ENCODE measurements around the gene TREM1. TPM values are rescaled to one million over a fixed set of nuclear protein-coding genes. Genes with fewer than 3 reads are reported as not detected.

TREM1 gene
- total and polyA plus RNA-seq, 7 donors = 0.36 to 6.0 (median 1.8) TPM

DNA sequence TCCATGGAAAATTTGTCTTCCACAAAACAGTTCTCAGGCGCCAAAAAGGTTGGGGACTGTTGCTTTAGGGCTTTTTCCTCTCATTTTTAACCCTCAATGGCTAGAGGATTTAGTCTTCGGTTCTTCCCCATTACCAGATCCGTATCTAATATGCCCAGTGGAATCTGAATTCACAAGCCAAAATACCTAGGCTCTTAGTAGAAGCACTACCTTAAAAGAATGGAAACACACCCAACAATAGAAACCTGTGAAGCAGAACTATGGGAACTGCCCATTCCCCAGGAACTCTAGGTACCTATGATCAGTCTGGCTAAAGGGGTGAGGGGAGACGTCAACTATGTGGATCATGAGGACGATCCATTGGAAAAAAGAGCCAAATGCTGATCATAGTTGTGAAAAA lies 55.2 kb downstream of the TREM1 start:
- TF ChIP-seq, protein P1, sequence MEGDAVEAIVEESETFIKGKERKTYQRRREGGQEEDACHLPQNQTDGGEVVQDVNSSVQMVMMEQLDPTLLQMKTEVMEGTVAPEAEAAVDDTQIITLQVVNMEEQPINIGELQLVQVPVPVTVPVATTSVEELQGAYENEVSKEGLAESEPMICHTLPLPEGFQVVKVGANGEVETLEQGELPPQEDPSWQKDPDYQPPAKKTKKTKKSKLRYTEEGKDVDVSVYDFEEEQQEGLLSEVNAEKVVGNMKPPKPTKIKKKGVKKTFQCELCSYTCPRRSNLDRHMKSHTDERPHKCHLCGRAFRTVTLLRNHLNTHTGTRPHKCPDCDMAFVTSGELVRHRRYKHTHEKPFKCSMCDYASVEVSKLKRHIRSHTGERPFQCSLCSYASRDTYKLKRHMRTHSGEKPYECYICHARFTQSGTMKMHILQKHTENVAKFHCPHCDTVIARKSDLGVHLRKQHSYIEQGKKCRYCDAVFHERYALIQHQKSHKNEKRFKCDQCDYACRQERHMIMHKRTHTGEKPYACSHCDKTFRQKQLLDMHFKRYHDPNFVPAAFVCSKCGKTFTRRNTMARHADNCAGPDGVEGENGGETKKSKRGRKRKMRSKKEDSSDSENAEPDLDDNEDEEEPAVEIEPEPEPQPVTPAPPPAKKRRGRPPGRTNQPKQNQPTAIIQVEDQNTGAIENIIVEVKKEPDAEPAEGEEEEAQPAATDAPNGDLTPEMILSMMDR (IDR thresholded peaks at IDR 0.05) = no peak
- TF ChIP-seq POLR2A (IDR thresholded peaks at IDR 0.05) (no peak), POLR2AphosphoS5 (IDR thresholded peaks at IDR 0.05) (no peak), EP300 (IDR thresholded peaks at IDR 0.05) (no peak)
- 72 to 95% methylated on average over 5 of the region's 5 CpGs for WGBS, 2 donors
- Histone ChIP-seq H3K9me3 (no peaks in the 10 kb centered on the region), H3K36me3 (no peaks in the 10 kb centered on the region), H3K4me3 (no peak overlapping the region), H3K27ac (no peak overlapping the region), H3K4me1 (no peaks in the 10 kb centered on the region), H3K27me3 (peaks cover 0 to 5% (median 0%) of the 10 kb centered on the region in 3 donors)
- DNase-seq = no peak
- intact Hi-C loops (cut with DNase I) = no loop called here

DNA sequence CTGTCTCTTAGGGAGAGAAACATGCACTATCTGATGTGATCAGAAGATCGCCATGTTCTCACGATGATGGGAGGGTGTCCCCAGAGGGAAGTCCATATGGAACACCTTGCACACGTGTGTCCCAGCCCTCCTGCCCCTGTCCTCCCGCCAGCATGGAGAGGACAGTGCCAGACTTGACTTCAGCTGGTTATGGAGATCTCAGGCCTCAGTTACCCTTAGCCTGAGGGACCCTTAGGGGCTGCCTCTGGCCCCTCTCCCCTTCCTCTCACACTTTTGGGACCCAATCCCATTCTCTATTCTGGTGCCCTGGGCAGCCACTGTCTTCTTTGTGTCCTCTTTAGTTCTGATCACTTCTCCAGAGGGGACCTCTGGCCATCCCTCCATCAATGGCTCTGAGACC lies 56.8 kb downstream of the TREM1 start:
- Histone ChIP-seq H3K27ac (no peak overlapping the region), H3K27me3 (peaks cover 0 to 7% (median 0%) of the 10 kb centered on the region in 3 donors), H3K4me3 (no peak overlapping the region), H3K4me1 (no peaks in the 10 kb centered on the region), H3K36me3 (no peaks in the 10 kb centered on the region), H3K9me3 (no peaks in the 10 kb centered on the region)
- intact Hi-C loops (cut with DNase I) = no loop called here
- 91 to 94% methylated on average over 4 of the region's 4 CpGs for WGBS, 2 donors
- TF ChIP-seq, protein P1 (IDR thresholded peaks at IDR 0.05) = no peak
- TF ChIP-seq POLR2AphosphoS5 (IDR thresholded peaks at IDR 0.05) (no peak), EP300 (IDR thresholded peaks at IDR 0.05) (no peak)
- DNase-seq = no peak

DNA sequence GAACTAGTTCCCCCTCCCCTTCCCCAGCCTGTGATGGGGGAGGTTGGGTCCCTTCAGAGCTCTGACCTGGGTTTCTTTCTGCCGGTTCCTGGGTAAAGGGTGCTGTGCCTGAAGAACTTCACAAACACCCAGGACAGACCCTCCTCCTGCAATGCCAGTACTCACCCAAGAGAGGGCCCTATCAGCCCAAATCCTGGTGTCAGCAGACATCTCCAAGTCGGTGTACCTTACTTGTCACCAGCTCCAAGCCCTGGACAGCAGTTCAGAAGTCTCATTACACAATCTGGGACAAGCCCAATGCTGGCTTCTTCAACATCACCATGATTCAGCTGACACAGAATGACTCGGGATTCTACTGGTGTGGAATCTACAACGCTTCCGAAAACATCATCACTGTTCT lies 57.9 kb downstream of the TREM1 start:
- TF ChIP-seq, protein P1 (IDR thresholded peaks at IDR 0.05) = no peak
- TF ChIP-seq POLR2A (IDR thresholded peaks at IDR 0.05) = no peak
- TF ChIP-seq EP300 (IDR thresholded peaks at IDR 0.05) = no peak
- no peak for TF ChIP-seq POLR2AphosphoS5 (IDR thresholded peaks at IDR 0.05)

DNA sequence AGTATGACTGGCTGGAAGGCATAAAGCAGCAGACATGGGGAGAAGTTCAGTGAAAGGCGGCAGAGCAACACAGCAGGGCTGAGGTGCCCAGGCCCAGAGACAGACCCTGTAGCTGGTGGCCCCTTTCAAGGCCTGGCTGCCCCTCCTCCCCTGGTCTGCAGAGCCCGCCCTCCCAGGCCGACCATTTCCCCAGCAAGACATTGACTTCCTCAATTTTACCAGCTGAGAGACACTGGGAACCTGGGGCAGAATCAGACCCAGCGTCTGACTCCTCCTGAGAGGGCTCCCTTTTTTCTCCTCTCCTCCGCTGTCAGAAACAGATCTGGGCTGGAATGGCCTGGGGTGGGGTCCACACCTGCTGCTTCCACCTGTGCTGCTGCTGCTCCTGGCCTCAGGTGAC lies 58.4 kb downstream of the TREM1 start, which contains the start of gene TREML4:
Gene TREML4 (plus strand): TSS at position 254 of the 400 bp plus-strand sequence. CDS start 79 bp downstream, at position 333.
- Histone ChIP-seq H3K4me3 (no peak within 1 kb of the TSS), H3K27ac (no peak within 1 kb of the TSS), H3K36me3 (no peaks in the 10 kb centered on the region), H3K4me1 (no peaks in the 10 kb centered on the region), H3K9me3 (no peaks in the 10 kb centered on the region), H3K27me3 (peaks cover 0 to 7% (median 0%) of the 10 kb centered on the region in 3 donors)
- 62 to 67% methylated on average over 5 of the region's 5 CpGs for WGBS, 2 donors
- DNase-seq = no peak
- intact Hi-C loops (cut with DNase I) = no loop called here
- TF ChIP-seq, protein P1 (IDR thresholded peaks at IDR 0.05) = no peak
- no peak for TF ChIP-seq POLR2A (IDR thresholded peaks at IDR 0.05)
- TF ChIP-seq POLR2AphosphoS5 (IDR thresholded peaks at IDR 0.05) = no peak
- no peak for TF ChIP-seq EP300 (IDR thresholded peaks at IDR 0.05)

More for the DNA sequence above, 57.9 kb downstream of the TREM1 start:
- no peaks in the 10 kb centered on the region for H3K4me1 ChIP-seq
- no peak overlapping the region for H3K27ac ChIP-seq
- intact Hi-C loops (cut with DNase I) = no loop called here
- peaks cover 0 to 7% (median 0%) of the 10 kb centered on the region in 3 donors for H3K27me3 ChIP-seq
- no peak overlapping the region for H3K4me3 ChIP-seq
- no peaks in the 10 kb centered on the region for H3K9me3 ChIP-seq
- 55 to 68% methylated on average over 5 of the region's 5 CpGs for WGBS, 2 donors
- H3K36me3 ChIP-seq = no peaks in the 10 kb centered on the region
- DNase-seq = no peak

DNA sequence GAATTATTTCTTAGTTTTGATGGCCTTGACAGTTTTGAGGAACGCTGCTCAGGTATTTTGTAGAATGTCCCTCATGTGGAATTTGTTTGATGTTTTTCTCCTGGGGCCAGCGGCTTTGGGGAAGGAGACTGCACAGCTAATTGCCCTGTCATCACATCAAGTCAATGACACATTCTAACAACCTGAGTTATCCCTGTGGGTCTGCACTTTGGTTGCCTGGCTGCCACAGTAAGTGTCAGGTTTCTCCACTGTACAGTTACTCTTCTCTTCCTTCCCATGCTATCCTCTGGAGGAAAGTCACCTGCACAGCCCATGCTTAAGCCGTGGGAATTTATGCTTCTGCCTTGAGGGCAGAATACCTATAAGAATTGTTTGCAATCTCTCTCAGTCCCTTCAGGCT lies 59.7 kb downstream of the TREM1 start:
- Histone ChIP-seq H3K9me3 (no peaks in the 10 kb centered on the region), H3K4me3 (no peak overlapping the region), H3K27ac (no peak overlapping the region), H3K36me3 (no peaks in the 10 kb centered on the region), H3K4me1 (no peaks in the 10 kb centered on the region), H3K27me3 (peaks cover 0 to 7% (median 0%) of the 10 kb centered on the region in 3 donors)
- intact Hi-C loops (cut with DNase I) = no loop called here
- 38 to 61% methylated on average over 3 of the region's 3 CpGs for WGBS, 2 donors
- TF ChIP-seq EP300 (IDR thresholded peaks at IDR 0.05) = no peak
- no peak for TF ChIP-seq POLR2A (IDR thresholded peaks at IDR 0.05)
- TF ChIP-seq, protein P1 (IDR thresholded peaks at IDR 0.05) = no peak
- TF ChIP-seq POLR2AphosphoS5 (IDR thresholded peaks at IDR 0.05) = no peak
- no peak for DNase-seq

Data from sigmoid colon (tissue), 7 donors.